NT2/D1 (cell line): ENCODE results near the gene CTNNA3.

Experiments
- DNase-seq: peaks from one replicate; pipeline ENCODE4 v3.0.0-alpha.2; 2011; ENCODE audit warnings: low read depth, low spot score
- H3K27me3 ChIP-seq: 2 replicates; pipeline ENCODE4 v1.6.0; 2011; ENCODE audit warnings: mild to moderate bottlenecking; ENCODE audit not compliant: insufficient read length, insufficient read depth
- H3K36me3 ChIP-seq: 2 replicates; pipeline ENCODE4 v1.6.1; 2011; ENCODE audit warnings: mild to moderate bottlenecking, low read length, mixed read lengths; ENCODE audit not compliant: insufficient read depth, insufficient read length
- H3K4me1 ChIP-seq: 2 replicates; pipeline ENCODE4 v1.5.1; 2011; ENCODE audit not compliant: insufficient read depth, insufficient read length
- H3K4me3 ChIP-seq: 2 replicates; pipeline ENCODE4 v1.5.1; 2011; ENCODE audit warnings: low read depth; ENCODE audit not compliant: insufficient read length
- H3K9ac ChIP-seq: 2 replicates; pipeline ENCODE4 v1.6.0; 2011; ENCODE audit warnings: low read depth; ENCODE audit not compliant: insufficient read length
- H3K9me3 ChIP-seq: 2 replicates; pipeline ENCODE4 v1.5.1; 2011; ENCODE audit warnings: mild to moderate bottlenecking, low read length; ENCODE audit not compliant: insufficient read depth
- SUZ12 ChIP-seq: IDR thresholded peaks from 2 replicates; pipeline ENCODE4 v1.6.1; 2011; ENCODE audit not compliant: insufficient read length, insufficient read depth; ENCODE audit errors: extremely low read depth
- YY1 ChIP-seq: IDR thresholded peaks from 2 replicates; pipeline ENCODE4 v1.6.1; 2011; ENCODE audit not compliant: insufficient read length, insufficient read depth
- ZNF274 ChIP-seq: IDR thresholded peaks from 2 replicates; pipeline ENCODE4 v1.6.1; 2011; ENCODE audit warnings: mild to moderate bottlenecking, low read depth, low read length

The CTNNA3 gene

GRCh38 chr10:66671562-66671961, 1024.4 kb downstream of the CTNNA3 start:
- Histone ChIP-seq H3K27me3 (no peaks in the 10 kb centered on the region), H3K4me1 (no peaks in the 10 kb centered on the region), H3K9me3 (no peaks in the 10 kb centered on the region), H3K9ac (no peak overlapping the region), H3K4me3 (no peak overlapping the region), H3K36me3 (no peaks in the 10 kb centered on the region)
- no peak for TF ChIP-seq YY1
- no peak for TF ChIP-seq ZNF274
- no peak for TF ChIP-seq SUZ12
- no peak for DNase-seq

- H3K9ac ChIP-seq: no peak overlapping the region
- H3K9me3 ChIP-seq: no peaks in the 10 kb centered on the region
- no peaks in the 10 kb centered on the region for H3K27me3 ChIP-seq
- no peaks in the 10 kb centered on the region for H3K36me3 ChIP-seq
- TF ChIP-seq YY1: no peak
- TF ChIP-seq SUZ12: no peak
- no peak for TF ChIP-seq ZNF274
- no peak overlapping the region for H3K4me3 ChIP-seq
- DNase-seq: no peak
- H3K4me1 ChIP-seq: no peaks in the 10 kb centered on the region
Observed at GRCh38 chr10:66671064-66671463, 1024.9 kb downstream of the CTNNA3 start.

GRCh38 chr10:66656499-66656898, 1039.5 kb downstream of the CTNNA3 start:
- no peaks in the 10 kb centered on the region for H3K36me3 ChIP-seq
- H3K9ac ChIP-seq: no peak overlapping the region
- DNase-seq: no peak
- H3K4me3 ChIP-seq: no peak overlapping the region
- H3K4me1 ChIP-seq: no peaks in the 10 kb centered on the region
- peaks cover 8% of the 10 kb centered on the region for H3K9me3 ChIP-seq
- H3K27me3 ChIP-seq: no peaks in the 10 kb centered on the region
- TF ChIP-seq YY1 (no peak), ZNF274 (no peak), SUZ12 (no peak)

GRCh38 chr10:66654861-66655260, 1041.1 kb downstream of the CTNNA3 start:
- Histone ChIP-seq H3K9ac (no peak overlapping the region), H3K27me3 (no peaks in the 10 kb centered on the region), H3K4me3 (no peak overlapping the region), H3K9me3 (peaks cover 12% of the 10 kb centered on the region), H3K4me1 (no peaks in the 10 kb centered on the region), H3K36me3 (no peaks in the 10 kb centered on the region)
- TF ChIP-seq SUZ12 (no peak), ZNF274 (no peak), YY1 (no peak)
- DNase-seq: no peak

GRCh38 chr10:66651308-66652082, 1044.5 kb downstream of the CTNNA3 start:
- Histone ChIP-seq H3K27me3 (no peaks in the 10 kb centered on the region), H3K4me3 (no peak overlapping the region), H3K9me3 (peaks cover 12% of the 10 kb centered on the region), H3K36me3 (no peaks in the 10 kb centered on the region), H3K9ac (no peak overlapping the region), H3K4me1 (no peaks in the 10 kb centered on the region)
- no peak for TF ChIP-seq SUZ12
- no peak for TF ChIP-seq YY1
- TF ChIP-seq ZNF274: no peak
- no peak for DNase-seq

- Histone ChIP-seq H3K9ac (no peak overlapping the region), H3K4me3 (no peak overlapping the region), H3K4me1 (no peaks in the 10 kb centered on the region), H3K9me3 (peaks cover 12% of the 10 kb centered on the region), H3K36me3 (no peaks in the 10 kb centered on the region), H3K27me3 (no peaks in the 10 kb centered on the region)
- no peak for DNase-seq
- no peak for TF ChIP-seq YY1
- no peak for TF ChIP-seq SUZ12
- no peak for TF ChIP-seq ZNF274
Observed at GRCh38 chr10:66649626-66650025, 1046.4 kb downstream of the CTNNA3 start.

GRCh38 chr10:66642217-66642616, 1053.8 kb downstream of the CTNNA3 start:
- Histone ChIP-seq H3K4me3 (no peak overlapping the region), H3K36me3 (no peaks in the 10 kb centered on the region), H3K9ac (no peak overlapping the region), H3K9me3 (no peaks in the 10 kb centered on the region), H3K27me3 (no peaks in the 10 kb centered on the region), H3K4me1 (no peaks in the 10 kb centered on the region)
- DNase-seq: no peak
- TF ChIP-seq SUZ12 (no peak), YY1 (no peak), ZNF274 (no peak)
